ENCODE measurements around the gene DHDH.

DNA sequence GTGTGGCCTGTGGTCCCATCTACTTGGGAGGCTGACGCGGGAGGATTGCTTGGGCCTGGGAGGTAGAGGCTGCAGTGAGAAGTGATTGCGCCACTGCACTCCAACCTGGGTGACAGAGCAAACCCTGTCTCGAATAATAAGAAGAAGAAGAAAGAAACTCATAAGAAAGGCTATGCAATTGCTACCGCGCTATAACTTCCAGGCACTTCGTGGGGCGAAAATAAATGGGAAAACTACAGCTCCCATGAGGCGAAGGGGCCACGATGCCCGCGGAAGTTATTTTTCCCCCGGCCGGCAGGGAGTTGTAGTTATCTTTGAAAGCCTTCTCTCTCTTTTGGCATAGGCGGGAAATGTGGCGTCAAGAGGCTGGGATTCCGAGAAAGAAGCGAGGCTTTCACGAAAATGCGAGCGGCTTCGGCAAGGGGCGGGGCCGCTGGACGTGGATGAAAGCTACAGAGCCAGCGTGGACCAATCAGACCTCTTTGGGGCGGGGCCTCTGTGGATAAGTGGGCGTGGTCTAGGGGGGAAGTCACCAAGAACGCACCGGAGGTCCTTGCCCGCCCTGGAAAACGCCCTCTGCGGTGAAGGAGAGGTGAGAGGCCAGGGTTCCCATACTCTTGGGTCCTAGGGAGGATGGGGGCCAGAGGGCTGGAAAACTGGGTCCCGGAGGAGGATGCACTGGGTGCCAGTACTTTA is 33.6 kb upstream of the DHDH start, which contains the start of gene NUCB1:
- TF ChIP-seq POLR2A (IDR thresholded peaks at IDR 0.05) (peak in 1 of 2 donors; percentile 84), CTCF (IDR thresholded peaks at IDR 0.05) (peak; percentile 2 to 50 (median 23))

All from heart left ventricle (tissue), 13 donors.